DOHH2 (cell line): ENCODE data around the gene XRN2.

ENCODE experiments used
- H3F3A ChIP-seq: fragments of 200-600 bp; sonication (generic), shearing (Covaris generic); 2 replicates; pipeline ENCODE4 v1.6.0; 2016; ENCODE audit warnings: antibody characterized with exemption, mild to moderate bottlenecking; ENCODE audit not compliant: control insufficient read depth, insufficient read depth
- H3K27ac ChIP-seq: fragments of 200-600 bp; sonication (generic); 2 replicates; pipeline ENCODE4 v1.5.1; 2014; ENCODE audit warnings: low read depth, mild to moderate bottlenecking, low read length, moderate library complexity
- H3K27me3 ChIP-seq: fragments of 200-600 bp; sonication (generic); 2 replicates; pipeline ENCODE4 v1.6.1; 2014; ENCODE audit warnings: mild to moderate bottlenecking, low read length, mixed read lengths; ENCODE audit not compliant: control insufficient read depth
- H3K36me3 ChIP-seq: fragments of 200-600 bp; sonication (generic); 2 replicates; pipeline ENCODE4 v1.6.1; 2014; ENCODE audit warnings: mild to moderate bottlenecking, low read length, moderate library complexity, mixed read lengths; ENCODE audit not compliant: control insufficient read depth
- H3K4me1 ChIP-seq: fragments of 200-600 bp; sonication (generic); 2 replicates; pipeline ENCODE4 v1.6.1; 2014; ENCODE audit warnings: mild to moderate bottlenecking, low read length, mixed read lengths; ENCODE audit not compliant: control insufficient read depth
- H3K4me2 ChIP-seq: fragments of 200-600 bp; sonication (generic); 2 replicates; pipeline ENCODE4 v1.6.0; 2014; ENCODE audit warnings: mild to moderate bottlenecking, low read length, moderate library complexity
- H3K4me3 ChIP-seq: fragments of 200-600 bp; sonication (generic); 2 replicates; pipeline ENCODE4 v1.5.1; 2014; ENCODE audit warnings: mild to moderate bottlenecking, low read length, mixed read lengths
- H3K79me2 ChIP-seq: fragments of 200-600 bp; sonication (generic); 2 replicates; pipeline ENCODE4 v1.6.1; 2014; ENCODE audit warnings: mild to moderate bottlenecking, low read length, mixed read lengths; ENCODE audit not compliant: control insufficient read depth
- H3K9me2 ChIP-seq: fragments of 200-600 bp; sonication (generic); replicated peaks from 2 replicates; pipeline ENCODE4 v1.6.1; 2014; ENCODE audit warnings: mild to moderate bottlenecking, low read length, mixed read lengths; ENCODE audit not compliant: control insufficient read depth
- H3K9me3 ChIP-seq: fragments of 200-600 bp; sonication (generic); 2 replicates; pipeline ENCODE4 v1.6.1; 2014; ENCODE audit warnings: antibody characterized with exemption, low read length, mixed read lengths; ENCODE audit not compliant: control insufficient read depth, insufficient read depth
- H4K20me1 ChIP-seq: fragments of 200-600 bp; sonication (generic); 2 replicates; pipeline ENCODE4 v1.6.0; 2014; ENCODE audit warnings: low read depth, mild to moderate bottlenecking, antibody characterized with exemption, low read length, moderate library complexity; ENCODE audit not compliant: control insufficient read depth, insufficient read depth
- EZH2phosphoT487 ChIP-seq: fragments of 200-600 bp; sonication (generic); IDR thresholded peaks from 2 replicates; pipeline ENCODE4 v1.6.1; 2017; ENCODE audit warnings: borderline replicate concordance, mild to moderate bottlenecking, antibody characterized with exemption, low read length, moderate library complexity, mixed read lengths
- TF ChIP-seq, protein P1 (sequence below): fragments of 200-600 bp; sonication (generic); IDR thresholded peaks from one replicate; pipeline ENCODE4 v1.5.1; 2014; ENCODE audit warnings: antibody characterized with exemption, mild to moderate bottlenecking, low read depth, low read length; ENCODE audit not compliant: poor library complexity, severe bottlenecking

XRN2 gene

DNA sequence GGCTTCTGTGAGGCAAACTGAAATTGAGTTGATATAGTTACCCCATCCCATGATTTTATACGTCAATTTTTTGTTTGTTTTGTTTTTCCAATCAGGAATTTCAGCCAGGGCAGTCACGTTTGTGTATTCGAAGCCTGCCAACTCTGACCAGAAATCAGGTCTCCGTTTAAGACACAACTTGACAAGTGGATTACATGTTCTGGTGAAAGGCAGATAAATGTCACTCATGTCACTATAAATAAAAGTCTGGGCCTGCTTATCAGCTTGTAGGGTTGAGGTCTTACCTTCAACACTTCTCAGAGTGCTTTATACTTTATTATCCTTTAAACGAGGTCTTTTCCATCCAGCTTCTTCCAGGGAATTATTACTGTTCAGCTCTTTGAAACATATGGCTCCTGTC is 8.4 kb upstream of the XRN2 start:
- H4K20me1 ChIP-seq: no peaks in the 10 kb centered on the region
- no peaks in the 10 kb centered on the region for H3K36me3 ChIP-seq
- TF ChIP-seq EZH2phosphoT487: no peak
- TF ChIP-seq, protein P1, sequence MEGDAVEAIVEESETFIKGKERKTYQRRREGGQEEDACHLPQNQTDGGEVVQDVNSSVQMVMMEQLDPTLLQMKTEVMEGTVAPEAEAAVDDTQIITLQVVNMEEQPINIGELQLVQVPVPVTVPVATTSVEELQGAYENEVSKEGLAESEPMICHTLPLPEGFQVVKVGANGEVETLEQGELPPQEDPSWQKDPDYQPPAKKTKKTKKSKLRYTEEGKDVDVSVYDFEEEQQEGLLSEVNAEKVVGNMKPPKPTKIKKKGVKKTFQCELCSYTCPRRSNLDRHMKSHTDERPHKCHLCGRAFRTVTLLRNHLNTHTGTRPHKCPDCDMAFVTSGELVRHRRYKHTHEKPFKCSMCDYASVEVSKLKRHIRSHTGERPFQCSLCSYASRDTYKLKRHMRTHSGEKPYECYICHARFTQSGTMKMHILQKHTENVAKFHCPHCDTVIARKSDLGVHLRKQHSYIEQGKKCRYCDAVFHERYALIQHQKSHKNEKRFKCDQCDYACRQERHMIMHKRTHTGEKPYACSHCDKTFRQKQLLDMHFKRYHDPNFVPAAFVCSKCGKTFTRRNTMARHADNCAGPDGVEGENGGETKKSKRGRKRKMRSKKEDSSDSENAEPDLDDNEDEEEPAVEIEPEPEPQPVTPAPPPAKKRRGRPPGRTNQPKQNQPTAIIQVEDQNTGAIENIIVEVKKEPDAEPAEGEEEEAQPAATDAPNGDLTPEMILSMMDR: no peak
- no peak overlapping the region for H3K4me2 ChIP-seq
- H3K4me3 ChIP-seq: no peak overlapping the region
- peaks cover 9% of the 10 kb centered on the region for H3K27me3 ChIP-seq
- no peaks in the 10 kb centered on the region for H3K9me3 ChIP-seq
- no peaks in the 10 kb centered on the region for H3F3A ChIP-seq
- no peaks in the 10 kb centered on the region for H3K4me1 ChIP-seq
- H3K79me2 ChIP-seq: no peaks in the 10 kb centered on the region
- H3K9me2 ChIP-seq: no peaks in the 10 kb centered on the region
- no peak overlapping the region for H3K27ac ChIP-seq

DNA sequence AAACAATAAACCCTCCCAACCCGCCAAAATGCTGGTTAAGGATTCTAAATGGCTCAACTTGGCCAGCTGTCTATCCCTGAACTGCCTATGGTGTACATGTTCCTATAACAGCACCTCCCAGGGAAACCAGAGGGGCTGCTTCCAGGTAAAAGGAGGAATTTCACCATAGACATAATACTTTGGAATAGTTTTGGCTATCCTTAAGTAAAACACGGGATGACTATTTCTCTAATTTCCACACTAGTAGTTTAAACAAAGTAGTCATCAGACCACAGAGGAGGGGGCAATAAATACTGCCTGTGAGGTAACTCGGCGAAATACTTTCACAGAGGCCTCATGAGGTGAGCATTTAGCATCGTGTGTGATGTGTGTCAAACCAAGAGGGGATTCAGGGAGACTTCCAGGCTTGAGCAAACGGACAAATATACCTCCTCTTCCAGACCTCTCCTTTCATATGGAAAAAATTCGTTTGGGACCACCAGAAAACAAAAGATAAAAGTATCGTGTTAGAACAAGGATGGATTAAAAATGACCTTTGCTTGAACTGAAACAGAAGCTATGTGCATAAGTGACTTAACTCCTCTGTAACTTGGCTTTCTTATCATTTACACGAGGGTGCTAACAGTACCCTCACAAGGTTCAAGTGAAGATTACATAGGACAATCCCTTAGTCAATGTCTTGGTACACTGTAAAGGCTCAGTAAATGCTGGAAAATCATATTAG is 1.0 kb upstream of the XRN2 start:
- Histone ChIP-seq H3K4me2 (peak overlapping the region; percentile 91), H4K20me1 (peaks cover 6% of the 10 kb centered on the region; the same call in 1 of the 2 replicates), H3K4me1 (peaks cover 18% of the 10 kb centered on the region), H3K36me3 (peaks cover 11% of the 10 kb centered on the region), H3F3A (no peaks in the 10 kb centered on the region), H3K9me3 (no peaks in the 10 kb centered on the region), H3K27me3 (no peaks in the 10 kb centered on the region), H3K79me2 (peaks cover 31% of the 10 kb centered on the region), H3K4me3 (peak overlapping the region; percentile 81), H3K27ac (peak overlapping the region; percentile 65; the same call in 1 of the 2 replicates), H3K9me2 (no peaks in the 10 kb centered on the region)
- no peak for TF ChIP-seq EZH2phosphoT487

DNA sequence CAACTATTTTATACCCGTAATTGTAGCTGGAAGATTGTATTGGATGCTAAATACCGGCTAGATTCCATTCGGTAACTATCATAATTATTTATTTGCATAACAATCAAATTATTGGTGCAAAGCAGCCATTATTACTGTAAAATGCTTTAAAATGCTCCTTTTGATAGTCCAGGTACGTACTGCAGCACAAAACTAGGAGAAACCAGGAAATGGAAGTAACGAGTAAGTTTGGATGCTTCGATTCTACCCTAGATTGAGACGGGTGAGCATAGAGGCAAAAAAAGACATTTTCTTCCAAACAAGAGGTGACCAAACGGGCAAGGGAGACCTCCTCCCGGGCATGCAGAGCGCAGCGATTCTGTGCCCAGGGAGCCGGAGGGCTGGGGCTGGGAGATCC is 469 bp upstream of the XRN2 start:
- H3K9me3 ChIP-seq: no peaks in the 10 kb centered on the region
- peaks cover 11% of the 10 kb centered on the region for H3K36me3 ChIP-seq
- peaks cover 31% of the 10 kb centered on the region for H3K79me2 ChIP-seq
- no peaks in the 10 kb centered on the region for H3F3A ChIP-seq
- peak overlapping the region; percentile 81 for H3K4me3 ChIP-seq
- peaks cover 18% of the 10 kb centered on the region for H3K4me1 ChIP-seq
- TF ChIP-seq EZH2phosphoT487: no peak
- TF ChIP-seq, protein P1: no peak
- H3K27me3 ChIP-seq: no peaks in the 10 kb centered on the region
- H3K9me2 ChIP-seq: no peaks in the 10 kb centered on the region
- H3K4me2 ChIP-seq: peak overlapping the region; percentile 91
- peak overlapping the region; percentile 65 for H3K27ac ChIP-seq
- H4K20me1 ChIP-seq: peaks cover 6% of the 10 kb centered on the region; the same call in 1 of the 2 replicates

DNA sequence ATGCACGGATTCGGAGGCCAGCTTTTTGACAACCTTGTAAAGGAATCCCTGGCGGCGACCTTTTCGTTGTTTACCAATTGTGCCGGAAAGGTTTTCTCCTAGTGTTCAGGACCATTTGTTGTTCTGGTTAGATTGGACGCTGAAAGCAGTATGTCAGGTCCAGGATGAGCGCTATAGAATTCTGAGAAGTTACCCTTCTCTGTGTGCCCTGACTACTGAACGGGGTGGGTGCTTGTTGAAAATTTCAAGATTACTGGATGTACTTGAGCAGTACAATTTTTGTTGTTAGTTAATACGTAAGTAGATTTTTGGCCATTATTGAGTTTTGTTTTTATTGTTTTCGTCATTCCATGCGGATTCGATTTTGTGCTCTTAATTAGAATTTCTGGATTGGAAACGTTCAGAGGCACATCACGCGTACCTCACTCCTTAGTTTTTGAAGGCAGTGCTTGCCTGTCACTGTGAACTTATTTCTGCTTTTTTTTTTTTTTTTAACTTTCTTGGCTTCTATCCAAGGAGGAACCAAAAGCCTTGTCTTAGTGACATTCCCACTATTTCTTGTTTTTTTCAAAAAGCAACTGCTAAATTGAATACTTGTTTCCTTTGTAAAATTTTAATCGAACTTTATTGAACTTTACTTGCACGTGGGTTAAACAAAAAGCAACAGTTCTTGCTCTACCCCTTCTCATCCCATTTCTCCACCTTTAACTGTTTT is 898 bp downstream of the XRN2 start:
- TF ChIP-seq EZH2phosphoT487: no peak
- TF ChIP-seq, protein P1: no peak
- H3K9me3 ChIP-seq: peaks cover 6% of the 10 kb centered on the region; the same call in 1 of the 2 replicates
- H3K4me2 ChIP-seq: peak overlapping the region; percentile 91
- peak overlapping the region; percentile 81 for H3K4me3 ChIP-seq
- no peaks in the 10 kb centered on the region for H3F3A ChIP-seq
- H3K79me2 ChIP-seq: peaks cover 43% of the 10 kb centered on the region
- H4K20me1 ChIP-seq: peaks cover 15% of the 10 kb centered on the region; the same call in 1 of the 2 replicates
- H3K27me3 ChIP-seq: no peaks in the 10 kb centered on the region
- H3K36me3 ChIP-seq: peaks cover 23% of the 10 kb centered on the region
- H3K27ac ChIP-seq: peak overlapping the region; percentile 65
- no peaks in the 10 kb centered on the region for H3K9me2 ChIP-seq
- peaks cover 27% of the 10 kb centered on the region for H3K4me1 ChIP-seq
